HG03342 (cell line): ENCODE measurements around the gene DYSF.

Source experiments
- ATAC-seq: cut with Tn5 transposase; IDR thresholded peaks from one replicate; pipeline ENCODE4 v1.9.1; 2021; ENCODE audit warnings: mild to moderate bottlenecking, moderate library complexity; ENCODE audit not compliant: unreplicated experiment

The DYSF gene

DNA sequence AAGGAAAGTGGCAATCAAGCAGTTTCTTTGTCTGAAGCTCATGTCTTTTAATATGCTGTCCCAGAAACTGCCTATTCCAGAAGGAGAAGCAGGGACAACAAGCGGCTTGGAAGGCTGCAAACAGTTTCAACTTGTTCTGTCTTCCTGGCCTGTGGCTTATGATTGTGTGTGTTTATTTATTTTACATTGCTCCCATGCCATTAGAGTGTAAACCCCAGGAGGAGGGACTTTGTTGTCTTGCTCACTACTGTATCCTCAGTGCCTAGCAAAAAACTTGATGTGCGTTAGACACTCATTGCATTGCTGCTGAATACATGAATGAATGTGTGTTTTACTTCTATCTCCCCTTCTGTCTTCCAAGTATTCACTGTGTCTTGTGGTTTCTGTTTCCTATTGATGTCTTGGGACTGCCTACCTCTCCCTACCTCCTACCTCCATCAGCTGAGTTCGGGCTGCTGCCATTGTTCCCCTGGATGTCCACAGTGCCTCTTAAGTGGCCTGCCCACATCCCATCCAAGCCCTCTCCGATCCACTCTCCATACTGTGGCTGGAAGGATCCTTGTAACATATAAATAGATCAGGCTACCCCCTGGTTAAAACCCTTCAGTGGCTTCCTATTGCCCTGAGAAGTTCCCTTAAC is 261.4 kb downstream of the DYSF start:
- no peak for ATAC-seq

DNA sequence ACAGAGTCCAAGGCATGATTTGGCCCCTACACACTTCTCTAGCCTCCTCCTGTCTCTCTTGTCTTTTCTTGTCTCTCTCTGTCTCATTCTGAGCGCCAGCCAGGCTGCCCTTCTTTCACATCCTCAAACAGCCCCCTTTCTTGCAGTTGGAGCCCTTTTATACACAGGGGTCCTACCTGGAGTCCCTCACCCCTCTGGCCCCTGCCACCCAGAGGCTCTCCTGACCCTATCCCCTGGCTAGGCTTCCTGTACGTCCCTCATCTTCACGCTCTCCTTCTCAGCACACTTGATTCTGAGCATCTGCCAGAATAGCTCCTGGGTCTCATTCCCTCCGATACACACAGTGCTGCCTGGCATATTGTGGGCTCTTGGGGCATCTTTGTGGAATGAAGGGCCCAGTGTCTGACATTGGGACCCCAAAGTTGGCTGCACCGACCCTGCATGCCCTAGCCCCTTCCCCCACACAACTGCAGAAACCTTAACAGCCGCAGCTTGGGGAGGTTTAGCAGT is 261.9 kb downstream of the DYSF start:
- no peak for ATAC-seq

DNA sequence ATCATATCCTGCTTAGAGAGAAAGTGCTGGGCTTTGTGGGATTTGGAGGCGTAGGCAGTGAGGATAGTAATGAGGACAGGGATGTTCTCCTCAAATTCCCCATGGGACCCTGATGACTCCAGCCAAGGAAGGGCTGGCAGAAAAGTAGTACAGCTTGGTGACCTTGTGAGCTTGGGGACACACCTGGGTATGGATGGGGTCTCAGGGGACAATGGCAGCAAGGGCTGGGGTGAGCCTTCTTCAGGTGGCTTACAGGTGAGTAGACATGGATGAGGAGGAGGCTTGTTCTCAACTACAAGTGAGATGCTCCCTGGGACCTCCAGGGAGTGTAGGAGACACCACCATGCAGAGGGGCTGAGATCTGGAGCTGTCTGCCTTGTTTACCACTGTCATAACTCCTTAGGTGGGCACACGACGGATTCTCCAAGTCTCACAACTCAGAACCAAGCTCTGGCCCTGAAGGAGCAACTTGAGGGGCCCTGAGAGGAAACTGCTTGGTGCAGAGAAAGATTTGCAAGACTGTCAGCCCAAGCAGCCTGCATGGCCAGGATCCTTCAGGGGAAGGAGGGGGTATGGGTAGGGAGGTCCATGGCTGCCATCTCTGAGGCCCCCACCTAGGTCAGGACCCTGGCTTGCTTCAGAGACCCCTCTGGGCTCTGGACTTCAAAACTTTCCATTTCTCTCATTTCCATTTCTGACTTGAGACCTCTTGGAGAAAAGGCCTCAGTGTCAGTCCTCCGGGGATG is 262.8 kb downstream of the DYSF start:
- no peak for ATAC-seq

DNA sequence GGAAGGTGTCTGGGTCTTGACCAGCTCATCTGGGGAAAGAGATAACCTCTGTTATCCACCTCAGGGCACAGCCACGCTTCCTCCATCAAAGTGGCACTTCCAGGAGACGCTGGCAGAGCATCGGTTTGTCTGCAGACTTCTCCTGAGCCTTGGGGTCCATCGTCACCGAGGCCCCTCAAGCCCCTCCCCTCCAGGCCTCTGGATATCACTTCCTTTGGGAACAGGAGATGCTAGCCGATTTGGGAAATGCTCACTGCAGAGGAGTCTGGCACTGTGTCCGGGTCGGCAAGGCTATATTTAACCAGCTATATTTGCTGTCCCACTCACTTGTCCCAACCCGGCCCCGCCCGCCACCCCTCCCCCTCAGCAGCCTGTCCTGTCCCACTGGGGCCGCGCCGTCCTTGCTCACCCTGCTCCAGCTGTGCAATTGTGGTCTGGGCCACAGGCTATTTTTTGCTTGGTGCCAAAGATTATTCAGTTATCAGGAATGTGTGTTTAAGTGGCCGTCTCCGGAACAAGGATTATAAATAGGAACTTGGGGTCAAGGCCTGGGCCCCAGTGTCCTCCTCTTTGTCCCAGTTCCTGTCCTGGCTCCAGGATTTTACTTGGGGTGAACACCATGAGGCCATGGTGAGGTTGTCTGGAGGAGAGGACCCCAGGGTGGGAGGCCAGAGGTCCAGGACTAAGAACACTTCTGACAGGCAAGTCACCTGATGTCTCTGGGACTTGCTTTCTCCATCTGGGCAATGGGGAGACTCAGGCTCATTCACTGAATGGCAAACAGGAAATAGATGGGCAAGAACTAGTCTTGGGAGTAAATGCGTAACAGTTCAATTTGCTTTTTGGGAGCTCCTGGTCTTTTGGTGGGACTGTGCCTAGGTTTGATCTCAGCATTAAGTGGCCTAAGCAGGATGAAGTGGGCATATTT is 263.6 kb downstream of the DYSF start:
- no peak for ATAC-seq

DNA sequence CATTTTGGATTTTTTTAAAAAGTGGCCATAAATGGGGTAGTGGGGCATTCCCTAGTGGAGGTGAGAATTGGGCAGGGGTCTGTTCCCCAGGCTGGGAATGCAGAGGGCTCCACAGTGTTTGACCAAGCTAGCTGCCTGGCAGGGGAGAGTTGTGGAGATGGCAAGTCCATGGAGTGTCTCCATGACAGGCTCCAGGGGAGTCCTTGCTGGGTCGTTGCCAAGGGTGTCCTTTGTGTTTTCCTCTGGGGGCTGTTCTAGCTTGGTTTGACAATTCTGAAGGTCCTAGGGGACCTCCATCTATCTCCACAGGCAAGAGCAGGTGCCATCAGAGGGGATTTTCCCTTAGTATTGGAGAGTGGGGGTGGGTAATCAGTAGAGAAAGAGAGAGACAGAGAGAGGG is 265.3 kb downstream of the DYSF start:
- no peak for ATAC-seq

DNA sequence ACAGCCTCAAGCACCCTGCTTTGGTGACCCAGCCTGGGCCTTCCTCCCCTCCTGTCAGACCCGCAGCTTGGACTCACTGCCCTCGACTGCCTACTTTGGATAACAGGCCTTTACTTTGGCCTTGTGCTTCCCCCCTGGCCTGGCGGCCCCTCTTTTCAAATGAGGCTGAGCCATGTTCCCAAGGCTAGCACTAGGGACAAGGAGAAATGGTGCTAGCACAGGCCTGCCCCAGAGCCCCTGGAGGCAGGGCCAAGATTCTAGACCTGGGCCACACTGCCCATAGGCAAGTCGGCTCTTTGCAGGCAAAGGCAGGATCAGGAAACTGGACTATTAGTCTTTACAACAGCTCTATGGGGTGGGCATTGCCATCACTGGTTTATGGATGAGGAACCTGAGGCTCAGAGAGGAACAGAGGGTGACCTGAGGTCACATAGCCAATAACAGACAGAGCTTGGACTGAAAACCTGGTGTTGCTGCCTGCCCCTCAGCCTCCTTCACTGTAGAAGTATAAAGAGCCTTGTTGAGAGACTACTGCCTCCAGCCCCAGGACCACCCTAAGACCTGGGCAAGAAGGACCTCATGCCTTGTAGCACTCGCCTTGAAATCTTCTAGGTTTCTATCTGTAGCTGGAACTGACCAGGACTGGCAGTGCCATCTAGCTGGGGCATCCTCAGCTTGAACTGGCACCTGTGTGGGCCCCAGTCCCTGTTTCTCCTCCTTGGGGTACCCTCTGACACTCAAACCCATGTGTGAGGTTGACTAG is 266.3 kb downstream of the DYSF start:
- ATAC-seq: no peak

DNA sequence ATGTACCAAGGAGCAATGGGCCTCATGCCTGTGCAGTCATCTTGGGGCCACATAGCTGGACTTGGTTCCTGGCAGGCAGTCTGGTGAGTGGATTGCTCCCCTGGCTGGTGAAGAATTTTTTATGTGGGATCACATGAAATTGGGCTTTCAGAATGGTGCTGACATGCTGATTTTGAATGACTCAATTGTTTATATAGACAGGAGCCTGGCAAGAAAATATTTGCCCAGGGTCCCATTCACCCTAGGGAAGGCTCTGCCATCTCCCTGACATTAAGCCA is 266.9 kb downstream of the DYSF start:
- ATAC-seq: no peak

DNA sequence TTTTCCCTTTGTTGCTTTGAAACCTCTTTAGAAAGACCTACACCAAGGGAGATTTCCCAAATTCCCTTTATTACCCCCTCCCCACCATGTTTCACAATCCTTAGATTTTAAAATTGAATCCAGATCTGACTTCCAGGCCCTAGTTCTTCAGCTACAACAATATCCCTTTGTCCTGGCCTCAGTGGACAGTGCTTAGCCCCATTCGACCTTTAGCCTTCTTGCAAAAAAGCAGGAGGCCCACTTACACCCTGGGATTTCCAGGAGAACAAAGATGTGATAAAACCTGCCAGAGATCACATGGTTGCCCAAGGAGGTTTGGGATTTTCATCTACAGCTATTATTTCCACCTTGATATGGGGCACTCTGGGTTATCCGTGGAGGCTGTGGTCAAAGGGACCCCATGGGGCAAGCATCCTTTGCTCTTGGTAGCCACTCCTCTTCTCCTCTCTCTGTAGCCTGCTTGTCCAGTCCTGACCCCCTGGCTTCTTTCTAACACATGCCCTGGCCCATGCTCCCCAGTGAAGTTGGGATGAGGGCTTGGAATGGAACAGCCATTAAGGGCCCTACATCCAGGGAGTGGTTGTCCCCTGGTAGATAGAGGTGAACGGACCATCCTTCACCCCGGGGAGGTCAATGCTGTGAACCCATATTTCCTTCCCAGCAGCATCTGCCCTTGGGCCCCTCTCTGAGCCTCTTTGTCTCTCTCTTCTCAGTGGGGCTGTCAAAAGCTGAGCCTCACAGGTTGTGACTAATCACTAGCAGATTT is 267.4 kb downstream of the DYSF start:
- ATAC-seq: no peak

DNA sequence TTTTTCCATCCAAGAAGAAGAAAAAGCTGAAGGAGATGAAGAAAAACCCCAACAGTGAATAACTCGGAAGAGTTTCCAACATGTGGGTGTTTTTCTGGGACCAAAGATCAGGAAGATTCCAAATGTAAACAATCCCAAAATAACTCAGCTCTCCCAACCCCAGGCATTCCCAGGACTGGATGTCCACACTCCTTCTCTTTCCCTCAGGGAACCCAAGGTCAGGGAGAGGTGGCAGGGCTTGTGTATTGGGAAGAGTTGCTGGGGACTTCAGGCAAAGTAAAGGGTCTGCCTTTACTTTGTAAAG is 268.0 kb downstream of the DYSF start:
- ATAC-seq: no peak

DNA sequence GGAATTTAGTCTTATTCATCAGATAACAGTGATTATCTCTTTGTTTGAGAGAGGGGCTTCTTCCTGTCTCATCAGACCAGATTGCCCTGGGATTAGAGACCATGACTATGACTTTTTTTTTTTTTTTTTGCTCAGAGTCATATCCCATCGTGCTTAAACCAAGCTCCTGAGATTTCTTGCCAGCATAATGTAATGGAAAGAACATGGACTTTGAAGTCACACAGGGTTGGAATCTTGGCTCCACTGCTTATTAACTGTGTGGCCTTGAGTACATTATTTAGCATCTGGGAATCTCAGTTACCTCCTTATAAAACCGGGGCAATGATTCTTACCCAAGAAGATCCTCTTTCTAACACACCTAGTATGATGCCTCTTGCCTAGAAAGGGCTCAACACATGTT is 268.3 kb downstream of the DYSF start:
- no peak for ATAC-seq

DNA sequence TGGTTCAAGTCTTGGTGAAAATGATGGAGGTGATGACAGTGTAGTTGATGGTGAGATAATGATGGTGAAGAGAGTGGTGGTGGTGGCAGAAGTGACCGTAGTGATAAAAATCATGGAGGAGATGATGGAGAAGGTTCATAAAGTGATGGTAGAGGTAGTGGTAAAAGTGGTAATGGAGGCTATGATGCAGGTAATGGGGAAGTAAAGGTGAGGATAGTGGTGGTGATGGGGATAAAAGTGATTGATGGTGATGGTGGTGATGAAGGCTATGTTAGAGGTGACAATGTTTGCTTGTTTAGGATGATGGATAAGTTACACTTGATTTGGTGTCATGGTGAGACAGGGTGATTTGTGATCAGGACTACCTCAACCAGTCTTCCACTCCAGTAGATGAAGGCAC is 268.9 kb downstream of the DYSF start:
- no peak for ATAC-seq

DNA sequence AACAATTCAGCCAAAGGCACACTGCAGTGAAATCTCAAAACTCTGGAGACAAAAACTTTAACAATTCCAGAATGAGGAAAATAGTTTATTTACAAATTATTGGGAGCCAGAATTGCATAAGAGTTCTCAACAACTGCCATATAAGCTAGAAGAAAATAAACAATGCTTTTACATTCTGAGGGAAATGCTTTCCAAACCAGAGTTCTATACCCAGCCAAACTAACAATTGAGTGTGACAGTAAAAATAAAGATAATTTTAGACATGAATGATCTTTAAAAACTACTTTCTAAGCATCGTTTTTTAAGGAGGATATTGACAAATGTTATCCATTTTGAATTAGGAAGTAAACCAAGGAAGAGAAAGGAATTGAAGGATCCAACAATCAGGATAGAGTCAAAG is 271.4 kb downstream of the DYSF start:
- no peak for ATAC-seq

DNA sequence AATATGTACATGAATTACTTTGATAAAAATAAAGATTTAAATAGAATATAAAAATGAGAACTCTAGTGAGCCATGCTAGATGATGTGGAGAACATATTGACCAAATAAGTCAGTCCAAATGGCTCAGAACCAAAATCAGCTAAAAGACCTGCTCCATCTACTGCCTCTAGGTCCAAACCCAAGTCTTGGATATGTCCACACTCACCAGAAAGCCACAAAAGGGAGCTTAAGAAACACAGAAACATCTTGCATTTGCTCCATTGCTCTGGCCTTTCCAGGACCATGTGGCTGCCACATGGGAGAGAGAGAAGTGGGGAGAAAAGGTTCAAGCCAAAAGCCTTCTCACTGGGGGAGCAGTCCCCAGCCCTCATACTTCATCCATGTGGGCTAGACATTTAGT is 272.5 kb downstream of the DYSF start:
- no peak for ATAC-seq

DNA sequence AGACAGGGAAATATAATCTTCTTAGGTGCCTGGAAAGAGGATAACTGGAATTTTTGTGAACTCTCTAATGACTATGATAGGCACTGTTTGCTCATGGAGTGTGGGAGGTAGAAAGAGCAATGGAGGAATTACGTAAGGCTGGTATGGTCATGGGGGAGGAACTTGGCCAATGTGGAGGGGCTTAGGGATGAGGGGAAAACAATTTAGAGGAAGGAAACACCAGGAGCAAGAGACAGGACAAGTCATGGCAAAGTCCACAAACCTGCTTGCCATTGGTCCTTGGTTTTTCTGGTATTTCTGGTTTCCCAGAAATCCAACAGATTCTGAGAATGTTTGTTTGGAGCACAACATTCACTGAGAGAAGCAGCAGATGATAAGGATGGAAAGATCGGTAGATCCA is 274.2 kb downstream of the DYSF start:
- ATAC-seq: no peak

DNA sequence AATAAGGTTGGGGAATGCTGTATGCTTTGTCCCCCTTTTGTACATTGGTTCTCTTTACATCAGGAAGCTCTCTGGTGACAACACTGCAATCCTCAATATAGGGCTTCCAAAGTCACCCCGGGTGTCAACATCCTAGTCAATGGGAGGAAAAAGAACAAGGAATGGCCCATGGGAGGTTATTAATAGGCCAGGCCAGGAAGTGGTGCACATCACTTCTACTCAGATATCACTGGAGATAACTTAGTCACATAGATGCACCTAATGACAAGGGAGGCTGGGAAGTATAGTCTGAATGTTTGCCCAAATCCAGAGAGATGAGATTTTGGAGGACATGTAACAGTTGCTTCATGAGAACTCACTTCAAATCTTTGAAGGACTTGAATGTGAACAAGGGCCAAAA is 274.7 kb downstream of the DYSF start:
- no peak for ATAC-seq

DNA sequence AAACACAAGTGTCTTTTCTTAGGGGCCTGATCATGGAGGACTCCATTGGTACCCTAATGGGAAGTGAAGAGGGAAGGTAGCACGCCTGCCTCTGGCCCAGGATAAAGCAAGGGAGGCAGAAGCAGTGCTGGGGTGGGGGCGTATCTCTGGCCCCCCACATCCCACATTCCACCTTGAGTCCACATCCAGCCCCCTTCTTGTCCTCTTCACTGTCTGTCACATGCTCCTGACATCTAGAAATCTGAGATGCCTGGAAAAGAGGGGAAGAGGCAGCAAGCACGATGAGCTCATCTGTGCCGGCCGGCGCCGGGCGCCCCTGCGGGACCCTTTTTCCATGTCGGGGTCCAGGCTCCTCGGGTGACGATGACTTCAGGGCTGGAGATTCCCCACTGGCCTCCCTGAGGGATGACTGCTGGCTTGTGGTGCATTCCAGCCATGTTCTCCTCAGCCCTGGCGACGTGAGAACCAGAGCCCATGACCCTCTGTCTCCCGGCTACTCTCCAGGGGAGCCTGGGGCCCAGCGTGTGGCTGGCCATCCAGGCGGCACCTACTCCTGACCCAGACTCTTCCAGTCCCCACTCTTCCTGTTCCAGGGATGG is 277.5 kb downstream of the DYSF start:
- no peak for ATAC-seq

DNA sequence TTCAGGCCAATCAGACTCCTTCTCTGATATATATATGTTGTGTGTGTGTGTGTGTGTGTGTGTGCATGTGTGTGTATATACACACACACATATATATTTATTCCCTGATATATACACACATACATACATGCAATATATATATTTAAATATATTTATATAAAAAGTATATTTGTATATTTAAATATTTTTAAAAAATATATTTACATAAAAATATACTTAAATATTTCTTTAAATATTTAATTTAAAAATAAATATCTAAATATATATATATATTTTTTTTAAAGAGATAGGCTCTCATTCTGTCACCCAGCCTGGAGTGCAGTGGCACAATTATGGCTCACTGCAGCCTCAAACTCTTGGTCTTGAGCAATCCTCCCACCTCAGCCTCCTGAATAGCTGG is 281.3 kb downstream of the DYSF start:
- no peak for ATAC-seq

DNA sequence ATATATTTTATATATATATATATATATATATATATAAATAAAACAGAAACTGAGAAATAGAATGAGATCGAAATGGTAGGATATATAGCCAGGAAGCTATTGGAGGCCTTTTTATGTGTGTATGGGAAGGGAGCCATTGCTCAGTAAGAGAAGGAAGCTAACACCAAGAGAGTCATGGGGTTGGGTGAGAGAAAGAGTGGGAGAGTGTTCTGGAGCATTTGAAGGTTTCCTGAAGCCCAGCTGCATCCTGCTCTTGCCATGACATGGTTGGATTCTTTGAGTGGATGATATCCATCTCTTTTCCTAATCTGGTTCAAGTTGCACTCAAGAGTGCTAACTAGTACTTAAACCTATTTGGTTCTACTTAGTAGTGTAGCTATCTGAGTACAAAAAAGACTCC is 282.3 kb downstream of the DYSF start:
- no peak for ATAC-seq
